GM19023 (cell line): ENCODE measurements around the gene NECTIN3.

Source experiments
- ATAC-seq: cut with Tn5 transposase; IDR thresholded peaks from one replicate; pipeline ENCODE4 v1.9.1; 2021; ENCODE audit warnings: mild to moderate bottlenecking, moderate library complexity; ENCODE audit not compliant: unreplicated experiment

The NECTIN3 gene

GRCh38 chr3:111081008-111081545 is 9.5 kb downstream of the NECTIN3 start:
- ATAC-seq, result no peak

GRCh38 chr3:111084911-111085310 is 13.3 kb downstream of the NECTIN3 start:
- ATAC-seq, result no peak

DNA sequence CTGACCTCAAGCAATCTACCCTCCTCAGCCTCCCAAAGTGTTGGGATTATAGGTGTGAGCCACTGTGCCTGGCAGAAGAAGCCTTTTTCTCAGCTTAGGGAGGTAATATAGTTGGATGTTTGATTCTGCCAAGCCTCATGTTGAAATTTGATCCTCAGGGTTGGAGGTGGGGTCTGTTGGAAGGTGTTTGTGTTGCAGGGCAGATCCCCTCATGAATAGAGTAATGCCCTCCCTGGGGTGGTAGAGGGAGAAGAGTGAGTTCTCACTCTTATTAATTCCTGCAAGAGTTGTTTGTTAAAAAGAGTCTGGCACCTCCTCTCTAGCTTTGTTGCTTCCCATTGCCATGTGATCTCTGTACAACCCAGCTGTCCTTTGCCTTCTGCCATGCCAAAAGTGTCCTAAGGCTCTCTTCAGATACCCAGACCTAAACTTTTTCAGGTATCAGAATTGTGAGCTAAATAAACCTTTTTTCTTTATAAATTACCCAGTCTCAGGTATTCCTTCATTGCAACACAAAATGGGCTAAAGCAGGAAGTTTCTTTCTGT is 16.4 kb downstream of the NECTIN3 start:
- no peak for ATAC-seq

DNA sequence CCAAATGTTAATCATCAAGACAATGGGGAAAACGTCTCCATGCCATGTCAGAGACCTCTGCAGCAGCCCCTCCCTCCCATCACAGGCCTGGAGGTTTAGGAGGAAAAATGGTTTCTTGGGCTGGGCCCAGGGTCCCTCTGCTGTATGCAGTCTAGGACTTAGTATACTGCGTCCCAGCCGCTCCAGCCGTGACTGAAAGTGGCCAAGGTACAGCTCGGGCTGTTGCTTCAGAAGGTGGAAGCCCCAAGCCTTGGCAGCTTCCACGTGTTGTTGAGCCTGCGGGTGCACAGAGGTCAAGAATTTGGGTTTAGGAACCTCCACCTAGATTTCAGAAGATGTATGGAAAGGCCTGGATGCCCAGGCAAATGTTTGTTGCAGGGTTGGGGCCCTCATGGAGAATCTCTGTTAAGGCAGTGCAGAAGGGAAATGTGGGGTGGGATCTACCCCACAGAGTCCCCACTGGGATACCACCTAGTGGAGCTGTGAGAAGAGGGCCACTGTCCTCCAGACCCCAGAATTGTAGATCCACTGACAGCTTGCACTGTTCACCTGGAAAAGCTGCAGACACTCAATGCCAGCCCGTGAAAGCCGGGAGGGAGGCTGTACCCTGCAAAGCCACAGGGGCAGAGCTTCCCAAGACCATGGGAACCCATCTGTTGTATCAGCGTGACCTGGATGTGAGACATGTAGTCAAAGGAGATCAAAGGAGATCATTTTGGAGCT is 25.0 kb downstream of the NECTIN3 start:
- no peak for ATAC-seq

DNA sequence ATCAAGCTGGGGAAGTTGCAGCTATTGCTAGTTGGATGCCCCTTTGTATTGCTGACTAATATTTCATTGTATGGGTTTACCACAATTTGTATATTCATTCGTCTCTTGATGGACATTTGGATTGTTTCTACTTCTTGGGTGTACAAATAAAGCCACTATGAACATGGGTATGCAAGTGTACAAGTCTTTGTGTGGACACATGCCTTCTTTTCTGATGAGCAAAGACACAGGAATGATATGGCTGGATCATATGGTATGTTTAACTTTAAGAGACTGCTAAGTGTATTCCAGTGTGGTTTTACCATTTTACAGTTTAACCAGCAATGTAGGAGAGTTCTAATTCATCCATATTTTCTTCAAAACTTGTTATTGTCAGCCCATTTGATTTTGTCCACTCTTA is 32.2 kb downstream of the NECTIN3 start:
- no peak for ATAC-seq

GRCh38 chr3:111106993-111107661 is 35.5 kb downstream of the NECTIN3 start:
- no peak for ATAC-seq

GRCh38 chr3:111107662-111108035 is 36.0 kb downstream of the NECTIN3 start:
- no peak for ATAC-seq

GRCh38 chr3:111112913-111113312 is 41.3 kb downstream of the NECTIN3 start:
- ATAC-seq, result no peak

DNA sequence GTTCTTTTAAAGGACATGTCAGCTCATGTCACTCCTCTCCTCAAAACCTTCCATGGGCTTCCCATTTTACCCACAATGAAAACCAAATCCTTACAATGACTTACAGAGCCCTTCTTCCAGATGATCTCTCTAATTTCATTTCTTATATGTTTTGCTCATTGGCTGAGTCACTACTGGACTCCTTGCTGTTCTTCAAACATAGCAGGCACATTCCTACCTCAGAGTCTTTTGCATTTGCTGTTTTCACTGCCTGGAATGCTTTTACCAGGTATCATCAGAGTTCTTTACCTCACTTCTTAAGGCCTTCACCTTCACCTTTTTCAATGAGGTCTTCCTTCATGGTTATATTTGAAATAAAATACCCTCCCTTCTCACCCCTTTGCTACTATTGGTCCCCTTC is 57.3 kb downstream of the NECTIN3 start:
- no peak for ATAC-seq

- no peak for ATAC-seq
These were observed 59.2 kb downstream of the NECTIN3 start for GRCh38 chr3:111130827-111131226.

GRCh38 chr3:111134302-111134701 is 62.7 kb downstream of the NECTIN3 start:
- no peak for ATAC-seq

DNA sequence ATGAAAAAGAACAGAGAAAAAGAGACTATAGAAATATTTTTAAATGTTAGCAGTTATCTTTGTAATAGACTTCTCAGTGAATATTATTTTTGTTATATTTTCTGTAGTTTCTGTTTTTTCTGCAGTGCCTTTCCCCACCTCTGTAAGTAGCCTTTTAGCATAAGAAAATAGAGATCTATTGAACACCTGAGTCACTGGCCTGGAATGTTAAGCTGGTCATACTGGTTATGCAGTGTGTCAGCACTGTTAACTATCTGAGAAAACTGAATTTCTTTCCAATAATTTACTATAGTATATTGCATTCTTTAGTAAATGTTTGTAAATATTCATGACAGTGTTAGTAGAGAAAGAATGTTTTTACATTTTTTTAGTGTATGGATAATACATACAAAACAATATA is 79.8 kb downstream of the NECTIN3 start:
- ATAC-seq, result no peak

DNA sequence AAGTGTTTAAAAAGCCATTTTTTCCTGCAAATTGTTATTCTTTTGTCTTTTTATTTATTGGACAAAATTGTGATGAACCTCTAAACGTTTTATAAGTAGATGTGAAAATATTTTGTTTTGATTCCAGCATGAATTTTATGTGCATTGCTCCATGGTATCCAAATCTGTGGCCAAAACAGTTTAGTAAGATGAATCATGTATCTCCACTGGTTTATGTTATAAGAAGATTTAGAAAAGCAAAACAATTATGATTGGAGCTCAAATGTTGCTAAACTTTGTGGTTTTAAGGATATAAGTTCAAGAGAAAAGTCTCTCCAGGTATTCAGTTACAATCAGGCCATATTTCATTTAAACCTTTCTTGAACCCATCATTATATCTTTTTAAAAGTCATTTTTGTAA is 80.9 kb downstream of the NECTIN3 start:
- no peak for ATAC-seq

- no peak for ATAC-seq
These were observed 84.9 kb downstream of the NECTIN3 start for GRCh38 chr3:111156517-111156916.

- no peak for ATAC-seq
These were observed 87.8 kb downstream of the NECTIN3 start for GRCh38 chr3:111159391-111159790.

DNA sequence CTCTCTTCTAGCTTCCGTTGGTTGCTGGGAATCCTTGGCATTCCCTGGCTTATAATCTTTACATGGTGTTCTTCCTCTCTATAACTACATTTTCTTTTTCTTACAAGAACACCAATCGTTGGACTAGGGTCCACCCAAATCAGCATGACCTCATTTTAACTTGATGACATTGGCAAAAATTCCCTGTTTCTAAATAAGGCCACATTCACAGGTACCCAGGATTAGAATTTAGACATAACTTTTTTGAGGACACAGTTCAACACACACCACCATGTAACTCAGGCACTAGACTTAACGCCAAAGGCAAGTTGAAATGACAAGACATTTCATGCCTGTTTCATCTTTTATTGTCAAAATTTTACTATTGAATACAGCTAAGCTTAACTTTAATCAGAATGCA is 93.0 kb downstream of the NECTIN3 start:
- no peak for ATAC-seq

DNA sequence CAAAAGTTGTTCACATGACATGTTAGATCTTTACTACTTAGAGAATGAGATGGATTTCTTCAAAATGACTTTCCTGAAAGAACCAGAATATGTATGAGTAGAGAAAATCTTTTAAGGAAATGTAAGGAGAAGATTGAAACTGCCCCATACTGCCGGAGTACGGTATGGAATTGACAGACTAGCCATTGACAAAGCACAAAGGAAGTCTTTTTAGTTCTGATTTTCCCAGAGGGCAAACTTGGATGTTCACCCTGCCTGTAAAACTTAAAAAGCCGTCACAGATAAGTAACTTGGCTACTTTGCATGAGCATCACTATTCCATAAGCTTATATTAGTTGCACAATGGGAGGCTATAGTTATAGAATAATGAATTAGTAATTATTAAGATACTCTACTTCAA is 93.8 kb downstream of the NECTIN3 start:
- no peak for ATAC-seq

- no peak for ATAC-seq
These were observed 101.8 kb downstream of the NECTIN3 start for GRCh38 chr3:111173328-111173900.

GRCh38 chr3:111173906-111174305 is 102.3 kb downstream of the NECTIN3 start:
- ATAC-seq, result no peak

- no peak for ATAC-seq
These were observed 118.9 kb downstream of the NECTIN3 start for GRCh38 chr3:111190518-111190917.

DNA sequence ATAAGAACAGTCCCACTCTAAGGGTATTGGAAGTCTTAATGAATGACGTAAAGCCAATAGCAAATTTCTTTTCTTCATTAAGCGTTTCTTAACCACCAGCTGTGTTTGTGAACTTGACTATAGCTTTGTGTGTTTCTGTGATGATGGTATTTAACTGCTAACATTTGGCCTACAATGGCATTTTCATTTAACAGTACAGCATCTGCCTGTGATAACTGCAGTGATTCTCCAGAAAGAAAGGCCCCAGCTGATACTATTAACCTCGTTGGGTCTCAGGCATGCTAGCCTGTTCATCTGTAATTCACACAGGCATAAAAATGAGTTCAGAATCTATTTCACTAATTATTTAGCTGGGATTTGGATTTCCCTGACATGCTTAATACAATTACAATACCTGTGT is 121.9 kb downstream of the NECTIN3 start:
- no peak for ATAC-seq

DNA sequence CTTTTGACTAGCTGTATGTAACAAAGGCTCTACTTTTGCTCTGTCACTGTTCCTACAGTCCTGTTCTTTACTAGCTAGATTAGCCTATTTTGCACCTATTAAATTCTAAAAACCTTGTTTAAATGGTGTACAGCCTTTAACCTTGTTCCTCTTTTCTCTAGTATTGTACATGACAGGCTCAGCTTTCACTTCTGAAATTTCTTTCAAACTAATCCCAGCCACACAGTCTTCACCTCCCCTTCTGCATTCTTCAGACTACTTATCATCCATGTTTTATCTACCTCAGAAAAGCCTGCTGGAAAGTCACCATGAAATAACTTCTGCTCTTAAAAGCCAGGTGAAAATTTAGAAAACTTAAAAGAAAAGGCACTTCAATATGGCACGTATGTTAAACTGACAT is 122.4 kb downstream of the NECTIN3 start:
- no peak for ATAC-seq
